Hepatic stellate cell (primary cell): Measurements from ENCODE around the gene DUSP5.

Experiments used
- DNase-seq: peaks from one replicate; pipeline ENCODE4 v3.0.0; 2011; ENCODE audit warnings: low spot score

The DUSP5 gene

GRCh38 chr10:110546499-110547110, 48.9 kb downstream of the DUSP5 start:
- DNase-seq, result no peak

GRCh38 chr10:110547139-110547761, 49.5 kb downstream of the DUSP5 start:
- peak; percentile 42 for DNase-seq

- DNase-seq, result no peak
Measured at GRCh38 chr10:110548002-110548401, 50.3 kb downstream of the DUSP5 start.

- no peak for DNase-seq
Measured at GRCh38 chr10:110549211-110549610, 51.5 kb downstream of the DUSP5 start.

GRCh38 chr10:110553905-110554304, 56.2 kb downstream of the DUSP5 start:
- no peak for DNase-seq

- no peak for DNase-seq
Measured at GRCh38 chr10:110556296-110556695, 58.6 kb downstream of the DUSP5 start.

GRCh38 chr10:110556969-110557601, 59.4 kb downstream of the DUSP5 start:
- peak; percentile 47 for DNase-seq

GRCh38 chr10:110558041-110558440, 60.3 kb downstream of the DUSP5 start:
- no peak for DNase-seq

GRCh38 chr10:110560012-110560411, 62.3 kb downstream of the DUSP5 start:
- no peak for DNase-seq
